HEK293T (cell line): ENCODE measurements around the gene ATMIN.

ENCODE experiments used
- ARNT ChIP-seq: fragments of 450-650 bp; IDR thresholded peaks from 2 replicates; pipeline ENCODE4 v1.6.1; 2017; ENCODE audit warnings: mild to moderate bottlenecking
- BHLHE40 ChIP-seq: fragments of 450-650 bp; IDR thresholded peaks from 2 replicates; pipeline ENCODE4 v1.6.1; 2016; ENCODE audit warnings: mild to moderate bottlenecking, moderate library complexity, borderline replicate concordance
- CTBP1 ChIP-seq: fragments of 450-650 bp; IDR thresholded peaks from 2 replicates; pipeline ENCODE4 v1.6.1; 2016; ENCODE audit warnings: borderline replicate concordance
- ELF4 ChIP-seq: fragments of 450-650 bp; IDR thresholded peaks from 2 replicates; pipeline ENCODE4 v1.6.1; 2017; ENCODE audit warnings: antibody characterized with exemption
- HDGF ChIP-seq: fragments of 450-650 bp; IDR thresholded peaks from 2 replicates; pipeline ENCODE4 v1.6.1; 2017; ENCODE audit warnings: antibody characterized with exemption, borderline replicate concordance
- L3MBTL2 ChIP-seq: fragments of 450-650 bp; conservative IDR thresholded peaks from 2 replicates; pipeline ENCODE4 v1.6.1; 2016; ENCODE audit warnings: mild to moderate bottlenecking
- LEF1 ChIP-seq: fragments of 450-650 bp; IDR thresholded peaks from 2 replicates; pipeline ENCODE4 v1.6.1; 2017; ENCODE audit warnings: mild to moderate bottlenecking, borderline replicate concordance
- SP1 ChIP-seq: fragments of 450-650 bp; IDR thresholded peaks from 2 replicates; pipeline ENCODE4 v1.6.1; 2017
- SUZ12 ChIP-seq: fragments of 450-650 bp; IDR thresholded peaks from 2 replicates; pipeline ENCODE4 v1.6.1; 2016; ENCODE audit warnings: mild to moderate bottlenecking
- ZNF384 ChIP-seq: fragments of 450-650 bp; IDR thresholded peaks from 2 replicates; pipeline ENCODE4 v1.6.1; 2016
- TF ChIP-seq, protein P1 (sequence below): fragments of 450-650 bp; IDR thresholded peaks from 2 replicates; pipeline ENCODE4 v1.6.1; 2016

DNA sequence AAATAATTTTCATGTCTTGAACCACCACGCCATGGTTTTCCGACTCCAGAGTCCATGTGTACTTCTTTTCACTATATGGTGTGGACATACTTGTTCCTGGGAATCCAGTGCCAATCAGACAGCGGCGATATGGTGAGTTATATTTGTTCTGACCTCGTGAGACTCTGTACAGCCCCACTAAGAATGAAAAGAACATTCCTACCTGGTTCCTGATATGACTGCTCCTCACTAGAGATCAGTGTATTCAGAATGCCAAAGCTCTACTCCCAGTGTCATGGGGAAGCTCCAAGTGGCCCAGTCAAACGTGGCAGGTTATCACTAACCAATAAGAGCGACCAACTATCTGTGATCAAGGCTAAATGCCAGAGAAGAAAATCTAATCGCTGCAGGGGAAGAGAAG lies 35.3 kb downstream of the ATMIN start:
- TF ChIP-seq ELF4 (no peak), ZNF384 (no peak), BHLHE40 (no peak), LEF1 (no peak), SP1 (no peak), SUZ12 (no peak), L3MBTL2 (no peak), HDGF (no peak), ARNT (no peak), CTBP1 (no peak)
- TF ChIP-seq, protein P1, sequence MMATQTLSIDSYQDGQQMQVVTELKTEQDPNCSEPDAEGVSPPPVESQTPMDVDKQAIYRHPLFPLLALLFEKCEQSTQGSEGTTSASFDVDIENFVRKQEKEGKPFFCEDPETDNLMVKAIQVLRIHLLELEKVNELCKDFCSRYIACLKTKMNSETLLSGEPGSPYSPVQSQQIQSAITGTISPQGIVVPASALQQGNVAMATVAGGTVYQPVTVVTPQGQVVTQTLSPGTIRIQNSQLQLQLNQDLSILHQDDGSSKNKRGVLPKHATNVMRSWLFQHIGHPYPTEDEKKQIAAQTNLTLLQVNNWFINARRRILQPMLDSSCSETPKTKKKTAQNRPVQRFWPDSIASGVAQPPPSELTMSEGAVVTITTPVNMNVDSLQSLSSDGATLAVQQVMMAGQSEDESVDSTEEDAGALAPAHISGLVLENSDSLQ: no peak
